Ovary (tissue), 9 donors: ENCODE data around the gene CLEC16A. TPM values are rescaled to one million over a fixed set of nuclear protein-coding genes. Genes with fewer than 3 reads are reported as not detected.

Experiments
- DNase-seq, 5 donors: peaks; one replicate each; pipeline ENCODE4 v3.0.0-alpha.2; 2019 to 2020
- H3K27ac ChIP-seq, 2 donors: fragments of 200-600 bp; one replicate each; pipeline versions ENCODE4 v1.5.1 to v1.8.0; 2019 to 2022
- H3K27me3 ChIP-seq: fragments of 200-600 bp; one replicate; pipeline ENCODE4 v1.8.0; 2022
- H3K36me3 ChIP-seq: fragments of 200-600 bp; sonication (generic); one replicate; pipeline ENCODE4 v1.5.1; 2019
- H3K4me1 ChIP-seq: one replicate; pipeline ENCODE4 v1.8.1; 2013; ENCODE audit warnings: mild to moderate bottlenecking, moderate library complexity; ENCODE audit not compliant: insufficient read depth
- H3K4me3 ChIP-seq: fragments of 200-600 bp; sonication (generic); one replicate; pipeline ENCODE4 v1.5.1; 2017
- H3K9me3 ChIP-seq, 2 donors: fragments of 200-600 bp in 1 of 2; sonication (generic) in 1 of 2; one replicate each; pipeline versions ENCODE4 v1.5.1 to v1.8.1; 2013 to 2019; ENCODE audit warnings: mild to moderate bottlenecking in 1 of 2, moderate library complexity in 1 of 2
- EP300 ChIP-seq: sonication (generic); formaldehyde crosslinking; IDR thresholded peaks from one replicate; pipeline ENCODE4 v1.6.1; 2017; ENCODE audit warnings: antibody characterized with exemption
- POLR2A ChIP-seq: fragments of 450-650 bp; IDR thresholded peaks from one replicate; pipeline ENCODE4 v1.6.1; 2017; ENCODE audit warnings: antibody characterized with exemption, mild to moderate bottlenecking, moderate library complexity
- WGBS, 3 donors: extraction: QIAGEN DNeasy Blood & Tissue Kit in 1 of 3; methylation state at CpG; one replicate each; pipeline versions ENCODE4 v1.1.5 to v1.1.7; 2013 to 2017; 5-methylcytosine and 5-hydroxymethylcytosine counted together
- intact Hi-C, 4 donors: fragments of 100-400 bp; cut with DNase I; formaldehyde crosslinking; loops; one replicate each; pipeline versions ENCODE4 v1.11.0 to v1.15.1; 2022 to 2023
- polyA plus RNA-seq, 2 donors: library from polyadenylated mRNA; stranded (reverse); fragments of 200-250 nt in 1 of 2; fragments of 350-450 nt in 1 of 2; fragmentation: Illumina TruSeq in 1 of 2; extraction: RNeasy Lipid Tissue Mini Kit (QIAGEN cat#74804) in 1 of 2; gene quantifications; one replicate each; pipeline ENCODE4 v1.2.3, GENCODE V29; 2013 to 2014
- total RNA-seq, 7 donors: library from RNA; depleted of rRNA in 2 of 7; stranded (reverse); fragments of >200 nt in 2 of 7; fragmentation: NEBNext Ultra II Directional in 3 of 7; extraction: Animal tissue kit (Norgen Biotek cat#: 25700) in 3 of 7; gene quantifications; one replicate each; pipeline versions ENCODE4 v1.1.0 to v1.2.4, GENCODE V29; 2016 to 2023
- TF ChIP-seq, protein P1 (sequence below), 3 donors: fragments of 450-650 bp in 2 of 3; fragments of 200-600 bp in 1 of 3; IDR thresholded peaks; one replicate each; pipeline versions ENCODE4 v1.5.1 to v1.8.0; 2016 to 2022; ENCODE audit warnings: antibody characterized with exemption in 3 of 3, mild to moderate bottlenecking in 1 of 3
- donor health status: DM: no; HTN: no; CAD: no; lungs with moderate emphysema.
- donor health status: DM: no; HTN: no; CAD: no.
- donor health status: Bipolar disorder and iron deficiency.
- donor health status: DM: yes; HTN: yes; CAD: no.
- donor health status: DM: no; HTN: no; CAD: no.
- donor health status: DM: yes; HTN: yes; CAD: no.

CLEC16A gene
- total and polyA plus RNA-seq, 9 donors = 6.4 to 28.1 (median 16.5) TPM

DNA sequence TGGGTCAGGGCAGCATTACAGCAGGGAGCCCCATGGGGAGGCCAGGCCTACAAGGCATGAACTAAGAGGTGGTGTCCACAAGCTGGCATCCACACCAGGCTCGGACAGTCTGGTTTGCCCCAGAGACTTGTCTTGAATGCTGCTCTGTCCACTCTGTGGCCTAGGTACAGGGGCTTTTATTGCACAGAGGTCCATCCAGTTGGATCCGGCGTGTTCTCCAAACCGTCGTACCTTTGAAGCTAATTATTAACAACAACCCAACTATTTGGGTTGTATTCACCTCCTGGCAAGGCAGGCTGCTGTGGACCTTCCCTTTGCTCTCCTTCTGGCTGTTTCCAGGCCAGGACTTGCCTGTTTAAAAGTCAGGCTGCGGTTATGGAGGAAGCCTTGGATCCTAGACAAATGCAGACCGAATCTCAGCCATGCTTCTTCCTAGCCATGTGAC, 123.4 kb downstream of the CLEC16A start:
- intact Hi-C loops = no loop called here
- no peak overlapping the region for H3K4me3 ChIP-seq
- no peak overlapping the region for H3K27ac ChIP-seq
- DNase-seq = no peak
- no peaks in the 10 kb centered on the region for H3K4me1 ChIP-seq
- H3K27me3 ChIP-seq = no peaks in the 10 kb centered on the region
- no peaks in the 10 kb centered on the region for H3K36me3 ChIP-seq
- no peaks in the 10 kb centered on the region for H3K9me3 ChIP-seq
- WGBS, 3 donors = 90 to 94% (median 93%) methylated on average over 7 of the region's 7 CpGs
- TF ChIP-seq, protein P1, sequence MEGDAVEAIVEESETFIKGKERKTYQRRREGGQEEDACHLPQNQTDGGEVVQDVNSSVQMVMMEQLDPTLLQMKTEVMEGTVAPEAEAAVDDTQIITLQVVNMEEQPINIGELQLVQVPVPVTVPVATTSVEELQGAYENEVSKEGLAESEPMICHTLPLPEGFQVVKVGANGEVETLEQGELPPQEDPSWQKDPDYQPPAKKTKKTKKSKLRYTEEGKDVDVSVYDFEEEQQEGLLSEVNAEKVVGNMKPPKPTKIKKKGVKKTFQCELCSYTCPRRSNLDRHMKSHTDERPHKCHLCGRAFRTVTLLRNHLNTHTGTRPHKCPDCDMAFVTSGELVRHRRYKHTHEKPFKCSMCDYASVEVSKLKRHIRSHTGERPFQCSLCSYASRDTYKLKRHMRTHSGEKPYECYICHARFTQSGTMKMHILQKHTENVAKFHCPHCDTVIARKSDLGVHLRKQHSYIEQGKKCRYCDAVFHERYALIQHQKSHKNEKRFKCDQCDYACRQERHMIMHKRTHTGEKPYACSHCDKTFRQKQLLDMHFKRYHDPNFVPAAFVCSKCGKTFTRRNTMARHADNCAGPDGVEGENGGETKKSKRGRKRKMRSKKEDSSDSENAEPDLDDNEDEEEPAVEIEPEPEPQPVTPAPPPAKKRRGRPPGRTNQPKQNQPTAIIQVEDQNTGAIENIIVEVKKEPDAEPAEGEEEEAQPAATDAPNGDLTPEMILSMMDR (IDR thresholded peaks at IDR 0.05) = no peak
- no peak for TF ChIP-seq POLR2A
- no peak for TF ChIP-seq EP300

DNA sequence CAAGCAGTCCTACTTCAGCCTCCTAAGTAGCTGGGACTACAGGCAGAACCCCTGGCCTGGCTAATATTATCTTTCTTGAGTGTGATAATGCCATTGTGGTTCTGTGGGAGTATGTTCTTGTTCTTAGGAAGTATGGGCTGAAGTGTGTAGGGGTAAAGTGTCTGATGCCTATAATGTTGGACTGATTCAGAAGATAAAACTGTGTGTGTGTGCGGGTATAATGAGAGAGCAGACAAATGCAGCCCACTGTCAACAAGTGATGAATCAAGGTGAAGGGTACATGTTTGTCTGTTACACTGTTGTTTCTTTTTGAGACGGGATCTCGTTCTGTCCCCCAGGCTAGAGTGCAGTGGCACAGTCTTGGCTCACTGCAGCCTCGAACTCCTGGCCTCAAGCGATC, 127.5 kb downstream of the CLEC16A start:
- H3K4me3 ChIP-seq = no peak overlapping the region
- no peak for DNase-seq
- intact Hi-C loops = no loop called here
- H3K36me3 ChIP-seq = no peaks in the 10 kb centered on the region
- 73 to 96% (median 93%) methylated on average over 5 of the region's 5 CpGs for WGBS, 3 donors
- no peaks in the 10 kb centered on the region for H3K9me3 ChIP-seq
- H3K27me3 ChIP-seq = no peaks in the 10 kb centered on the region
- TF ChIP-seq, protein P1 (IDR thresholded peaks at IDR 0.05) = no peak
- TF ChIP-seq POLR2A (no peak), EP300 (no peak)
- H3K27ac ChIP-seq = no peak overlapping the region
- H3K4me1 ChIP-seq = peaks cover 6% of the 10 kb centered on the region

DNA sequence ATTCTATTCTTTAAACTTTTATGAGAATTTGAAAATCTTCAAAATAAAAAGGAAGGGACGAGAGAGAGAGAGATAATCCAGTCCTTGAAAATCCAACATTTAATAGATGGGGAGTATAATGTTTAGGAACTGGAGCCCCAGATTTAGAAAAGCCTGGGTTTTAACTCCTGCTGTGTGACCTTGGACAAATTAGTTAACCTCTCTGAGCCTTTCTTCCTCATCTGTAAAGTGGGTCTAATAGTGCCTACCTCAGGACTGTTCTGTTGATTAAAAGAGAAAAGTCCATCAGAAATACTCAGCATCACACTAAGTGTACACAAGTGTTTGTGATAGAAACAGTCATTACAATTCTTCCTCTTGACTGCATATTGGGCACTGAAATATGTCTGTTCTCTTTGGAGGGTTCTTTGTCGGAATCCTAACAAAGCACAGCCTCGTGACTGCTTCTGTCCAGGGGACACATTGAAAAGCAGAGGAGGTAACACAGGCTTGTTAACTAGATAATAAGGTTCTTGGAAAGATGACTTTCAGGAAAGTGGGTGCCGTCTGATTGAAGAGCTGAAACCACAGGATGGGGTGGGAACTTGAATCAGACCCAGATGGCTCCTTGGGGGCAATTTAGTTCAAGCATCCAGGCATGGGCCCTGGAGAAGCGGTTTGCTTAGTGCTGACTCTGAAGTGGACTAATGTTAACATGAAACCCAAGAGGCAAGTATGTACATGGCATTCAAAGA, 128.2 kb downstream of the CLEC16A start:
- Histone ChIP-seq H3K4me1 (peaks cover 6% of the 10 kb centered on the region), H3K36me3 (no peaks in the 10 kb centered on the region), H3K4me3 (no peak overlapping the region), H3K27ac (no peak overlapping the region), H3K9me3 (no peaks in the 10 kb centered on the region), H3K27me3 (no peaks in the 10 kb centered on the region)
- DNase-seq = no peak
- 66 to 86% (median 86%) methylated on average over 5 of the region's 5 CpGs for WGBS, 3 donors
- TF ChIP-seq EP300 (no peak), POLR2A (no peak)
- TF ChIP-seq, protein P1 (IDR thresholded peaks at IDR 0.05) = no peak
- intact Hi-C loops = no loop called here

DNA sequence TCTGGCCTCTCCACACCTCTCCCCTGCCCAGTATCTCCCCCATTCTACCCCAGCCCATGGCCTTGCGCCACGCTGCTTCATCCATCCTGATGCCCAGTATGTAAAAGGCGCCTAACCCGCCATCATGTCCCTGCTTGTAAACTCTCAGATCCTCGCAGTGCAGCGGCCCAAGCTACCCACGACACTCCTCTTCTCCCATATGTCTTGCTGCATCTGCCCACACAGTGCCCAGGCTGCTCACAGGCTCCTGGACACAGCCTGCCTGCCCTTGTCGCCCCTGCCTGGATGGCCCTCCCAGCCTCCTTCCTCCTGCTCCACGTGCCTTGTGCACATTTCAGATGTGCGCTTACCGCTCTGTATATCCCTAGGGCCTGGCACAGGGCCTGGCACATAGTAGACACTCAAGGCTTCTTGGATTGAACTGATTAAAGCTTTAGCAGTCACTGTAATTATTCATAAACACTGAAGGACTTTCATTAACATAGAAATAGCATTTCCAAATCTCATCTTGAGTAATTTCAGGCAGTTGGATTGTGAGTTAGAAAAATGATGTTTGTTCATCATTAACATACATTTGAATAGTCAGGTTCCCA, 129.1 kb downstream of the CLEC16A start:
- Histone ChIP-seq H3K36me3 (no peaks in the 10 kb centered on the region), H3K4me3 (no peak overlapping the region), H3K27me3 (no peaks in the 10 kb centered on the region), H3K4me1 (peaks cover 8% of the 10 kb centered on the region), H3K9me3 (no peaks in the 10 kb centered on the region), H3K27ac (no peak overlapping the region)
- no peak for DNase-seq
- TF ChIP-seq, protein P1 (IDR thresholded peaks at IDR 0.05) = no peak
- no peak for TF ChIP-seq EP300
- no peak for TF ChIP-seq POLR2A
- 94 to 96% (median 95%) methylated on average over 11 of the region's 11 CpGs for WGBS, 3 donors
- intact Hi-C loops = no loop called here
